Spleen (tissue), 7 donors: ENCODE results near the gene KRTAP4-8.
"Not testable (repeated sequence)": the region's sequence is repeated elsewhere in the genome, so short reads cannot be mapped to it uniquely, and the experiment has no call there.

Experiments used
- CTCF ChIP-seq, 11 experiments: fragments of 200-600 bp in 7 of 11; fragments of 450-650 bp in 4 of 11; sonication (generic) in 4 of 11; IDR thresholded peaks in 8 of 11; conservative IDR thresholded peaks in 3 of 11; 1 replicate in 7 of 11; 2 replicates in 4 of 11; pipeline versions ENCODE4 v1.4.0 to v1.8.0; 2016 to 2021; ENCODE audit warnings: antibody characterized with exemption in 11 of 11, inconsistent platforms in 4 of 11, mild to moderate bottlenecking in 1 of 11
- POLR2A ChIP-seq, 3 donors: fragments of 450-650 bp; IDR thresholded peaks; one replicate each; pipeline ENCODE4 v1.5.1; 2017; ENCODE audit warnings: antibody characterized with exemption in 3 of 3, mild to moderate bottlenecking in 1 of 3
- POLR2AphosphoS5 ChIP-seq, 3 donors: sonication (generic); formaldehyde crosslinking; IDR thresholded peaks; one replicate each; pipeline ENCODE4 v1.5.1; 2017; ENCODE audit warnings: antibody characterized with exemption in 3 of 3
- donor health status: DM: no; HTN: no; CAD: no; lungs with moderate emphysema.
- donor health status: DM: no; HTN: no; CAD: no.
- donor health status: DM: no; HTN: no; CAD: no.

- not testable (repeated sequence) for TF ChIP-seq POLR2A (IDR thresholded peaks at IDR 0.05); CTCF (IDR thresholded peaks at IDR 0.05 in 8 of 11, conservative IDR thresholded peaks at IDR 0.05 in 3 of 11); POLR2AphosphoS5 (IDR thresholded peaks at IDR 0.05)
These were observed 38.5 kb downstream of the KRTAP4-8 start for GRCh38 chr17:41059276-41060051.
